ENCODE data around the gene FERMT2. TPM values are rescaled to one million over a fixed set of nuclear protein-coding genes. Genes with fewer than 3 reads are reported as not detected.

Gene FERMT2
- total RNA-seq, 2 experiments from 2014 or later, result 0.77 to 1.0 TPM

DNA sequence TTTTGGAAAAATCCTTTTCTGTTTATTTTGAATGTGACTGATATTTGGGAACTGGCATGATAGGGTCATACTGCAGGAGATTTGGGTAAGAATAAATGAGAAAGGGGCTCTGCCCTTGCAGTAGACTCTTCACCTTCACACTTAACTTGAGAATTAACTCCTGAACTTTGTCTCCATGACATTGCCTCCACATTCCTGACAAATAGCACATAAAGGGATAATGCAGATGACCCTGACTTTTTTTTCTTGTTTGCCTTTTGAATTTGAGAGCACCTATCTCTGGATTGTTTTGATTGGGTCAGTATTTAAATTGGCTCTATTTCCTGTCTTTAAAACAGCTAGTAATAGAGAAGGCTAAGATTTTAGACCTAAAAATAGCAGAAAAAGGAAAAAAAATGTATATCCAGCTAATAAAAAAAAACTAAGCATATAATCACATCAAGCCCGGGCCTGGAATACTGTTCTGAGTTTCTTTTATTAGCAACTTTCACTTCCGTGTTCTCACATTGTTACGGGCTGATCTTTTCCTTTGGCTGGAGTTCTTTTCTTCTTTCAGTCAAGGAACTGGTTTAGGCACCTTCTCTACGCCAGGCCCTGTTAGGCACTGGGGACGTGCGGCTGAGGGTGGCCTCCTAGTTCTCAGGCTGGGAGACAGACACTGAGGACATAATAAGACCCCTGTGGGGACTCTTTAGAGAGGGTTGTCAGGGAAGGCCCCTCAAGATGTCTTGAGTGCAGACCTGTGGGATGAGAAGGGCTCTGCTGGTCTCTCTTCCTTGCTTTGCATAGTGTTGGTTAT lies 106.4 kb downstream of the FERMT2 start:
- CTCF ChIA-PET, result no interaction called here
- H3K9me3 Mint-ChIP-seq, result no peaks in the 10 kb centered on the region

DNA sequence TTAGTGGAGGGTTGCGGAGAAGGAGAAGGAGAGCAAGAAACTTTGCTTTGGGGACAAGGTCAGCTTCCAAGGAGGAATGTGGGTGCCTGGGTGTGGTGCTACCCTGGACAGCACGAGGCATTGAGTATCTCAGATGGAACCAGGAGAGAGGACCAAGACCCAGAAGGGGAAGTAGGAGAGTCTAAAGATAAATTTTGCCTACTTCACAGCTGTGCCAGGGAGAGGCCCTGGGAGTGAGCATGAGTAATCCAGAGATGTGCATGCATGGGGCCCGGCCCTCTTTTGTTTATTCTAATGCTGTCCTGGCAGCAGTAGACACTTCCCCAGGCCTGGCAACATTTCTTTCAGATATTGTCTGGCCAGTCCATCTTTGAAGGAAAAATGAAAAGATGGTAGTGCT lies 110.0 kb downstream of the FERMT2 start:
- ChIA-PET CTCF (no interaction called here), POLR2A (no interaction called here)
- Mint-ChIP-seq H3K4me3 (no peak overlapping the region), H3K9me3 (no peaks in the 10 kb centered on the region), H3K27ac (no peak overlapping the region), H3K4me1 (ENCODE audit: low read depth) (no peaks in the 10 kb centered on the region), H3K27me3 (no peaks in the 10 kb centered on the region), H3K36me3 (ENCODE audit: low read depth) (no peaks in the 10 kb centered on the region)
- DNase-seq, result no peak
- no peak for ATAC-seq
- TF ChIP-seq, protein P1, sequence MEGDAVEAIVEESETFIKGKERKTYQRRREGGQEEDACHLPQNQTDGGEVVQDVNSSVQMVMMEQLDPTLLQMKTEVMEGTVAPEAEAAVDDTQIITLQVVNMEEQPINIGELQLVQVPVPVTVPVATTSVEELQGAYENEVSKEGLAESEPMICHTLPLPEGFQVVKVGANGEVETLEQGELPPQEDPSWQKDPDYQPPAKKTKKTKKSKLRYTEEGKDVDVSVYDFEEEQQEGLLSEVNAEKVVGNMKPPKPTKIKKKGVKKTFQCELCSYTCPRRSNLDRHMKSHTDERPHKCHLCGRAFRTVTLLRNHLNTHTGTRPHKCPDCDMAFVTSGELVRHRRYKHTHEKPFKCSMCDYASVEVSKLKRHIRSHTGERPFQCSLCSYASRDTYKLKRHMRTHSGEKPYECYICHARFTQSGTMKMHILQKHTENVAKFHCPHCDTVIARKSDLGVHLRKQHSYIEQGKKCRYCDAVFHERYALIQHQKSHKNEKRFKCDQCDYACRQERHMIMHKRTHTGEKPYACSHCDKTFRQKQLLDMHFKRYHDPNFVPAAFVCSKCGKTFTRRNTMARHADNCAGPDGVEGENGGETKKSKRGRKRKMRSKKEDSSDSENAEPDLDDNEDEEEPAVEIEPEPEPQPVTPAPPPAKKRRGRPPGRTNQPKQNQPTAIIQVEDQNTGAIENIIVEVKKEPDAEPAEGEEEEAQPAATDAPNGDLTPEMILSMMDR (IDR thresholded peaks at IDR 0.05), result no peak
- intact Hi-C loops (cut with micrococcal nuclease), result no loop called here

More for the DNA sequence above, 106.4 kb downstream of the FERMT2 start:
- Mint-ChIP-seq H3K27ac (no peak overlapping the region), H3K27me3 (no peaks in the 10 kb centered on the region), H3K4me3 (no peak overlapping the region), H3K36me3 (ENCODE audit: low read depth) (no peaks in the 10 kb centered on the region), H3K4me1 (ENCODE audit: low read depth) (no peaks in the 10 kb centered on the region)
- TF ChIP-seq, protein P1 (IDR thresholded peaks at IDR 0.05), result no peak
- no peak for DNase-seq
- intact Hi-C loops (cut with micrococcal nuclease), result no loop called here
- POLR2A ChIA-PET, result no interaction called here
- ATAC-seq, result no peak

DNA sequence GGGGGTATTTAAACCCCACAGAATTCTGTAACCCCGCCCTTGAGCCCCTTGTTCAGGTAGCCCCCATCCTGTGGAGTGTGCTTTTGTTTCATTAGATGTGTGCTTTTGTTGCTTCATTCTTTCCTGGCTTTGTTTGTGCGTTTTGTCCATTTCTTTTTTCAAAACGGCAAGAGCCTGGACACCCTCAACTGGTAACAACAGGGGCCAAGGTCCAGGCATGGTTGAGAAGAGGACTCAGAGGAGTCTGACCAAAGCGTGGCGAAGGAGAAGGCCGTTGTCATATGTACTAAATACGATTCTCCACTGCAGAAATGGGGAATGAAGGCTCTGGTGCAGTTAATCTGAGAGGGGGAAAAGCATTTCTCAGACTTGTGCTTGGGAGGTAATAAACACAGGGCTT lies 113.4 kb downstream of the FERMT2 start:
- H3K4me1 Mint-ChIP-seq (ENCODE audit: low read depth), result no peaks in the 10 kb centered on the region
- TF ChIP-seq, protein P1 (IDR thresholded peaks at IDR 0.05), result no peak
- H3K36me3 Mint-ChIP-seq (ENCODE audit: low read depth), result no peaks in the 10 kb centered on the region
- POLR2A ChIA-PET, result no interaction called here
- ATAC-seq (no peak), DNase-seq (no peak)
- H3K27me3 Mint-ChIP-seq, result no peaks in the 10 kb centered on the region
- no peak overlapping the region for H3K27ac Mint-ChIP-seq
- intact Hi-C loops (cut with micrococcal nuclease), result no loop called here
- CTCF ChIA-PET, result no interaction called here
- H3K4me3 Mint-ChIP-seq, result no peak overlapping the region
- H3K9me3 Mint-ChIP-seq, result no peaks in the 10 kb centered on the region

DNA sequence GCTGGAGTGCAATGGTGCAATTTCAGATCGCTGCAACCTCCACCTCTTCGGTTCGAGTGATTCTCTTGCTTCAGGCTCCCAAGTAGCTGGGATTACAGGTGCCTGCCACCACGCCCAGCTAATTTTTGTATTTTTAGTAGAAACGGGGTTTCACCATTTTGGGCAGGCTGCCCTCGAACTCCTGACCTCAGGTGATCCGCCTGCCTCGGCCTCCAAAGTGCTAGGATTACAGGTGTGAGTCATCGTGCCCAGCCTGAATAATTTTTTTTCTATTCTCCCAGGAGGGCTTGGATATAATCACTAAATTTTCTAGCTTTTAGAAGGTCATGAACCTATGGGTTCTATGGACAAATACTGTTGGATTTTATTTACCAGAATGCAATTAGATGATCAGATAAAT lies 114.8 kb downstream of the FERMT2 start:
- TF ChIP-seq, protein P1 (IDR thresholded peaks at IDR 0.05), result no peak
- Mint-ChIP-seq H3K9me3 (no peaks in the 10 kb centered on the region), H3K27me3 (no peaks in the 10 kb centered on the region), H3K4me3 (no peak overlapping the region), H3K36me3 (ENCODE audit: low read depth) (no peaks in the 10 kb centered on the region), H3K27ac (no peak overlapping the region), H3K4me1 (ENCODE audit: low read depth) (no peaks in the 10 kb centered on the region)
- DNase-seq (no peak), ATAC-seq (no peak)
- ChIA-PET POLR2A (interaction anchor here (0.6 kb wide), 1 partner anchor 360 kb away, joined by 4 read pairs; no protein-coding TSS in a partner anchor), CTCF (interaction anchor here (1.0 kb wide), 1 partner anchor 15 kb away, joined by 3 read pairs; no protein-coding TSS in a partner anchor)
- intact Hi-C loops (cut with micrococcal nuclease), result no loop called here

DNA sequence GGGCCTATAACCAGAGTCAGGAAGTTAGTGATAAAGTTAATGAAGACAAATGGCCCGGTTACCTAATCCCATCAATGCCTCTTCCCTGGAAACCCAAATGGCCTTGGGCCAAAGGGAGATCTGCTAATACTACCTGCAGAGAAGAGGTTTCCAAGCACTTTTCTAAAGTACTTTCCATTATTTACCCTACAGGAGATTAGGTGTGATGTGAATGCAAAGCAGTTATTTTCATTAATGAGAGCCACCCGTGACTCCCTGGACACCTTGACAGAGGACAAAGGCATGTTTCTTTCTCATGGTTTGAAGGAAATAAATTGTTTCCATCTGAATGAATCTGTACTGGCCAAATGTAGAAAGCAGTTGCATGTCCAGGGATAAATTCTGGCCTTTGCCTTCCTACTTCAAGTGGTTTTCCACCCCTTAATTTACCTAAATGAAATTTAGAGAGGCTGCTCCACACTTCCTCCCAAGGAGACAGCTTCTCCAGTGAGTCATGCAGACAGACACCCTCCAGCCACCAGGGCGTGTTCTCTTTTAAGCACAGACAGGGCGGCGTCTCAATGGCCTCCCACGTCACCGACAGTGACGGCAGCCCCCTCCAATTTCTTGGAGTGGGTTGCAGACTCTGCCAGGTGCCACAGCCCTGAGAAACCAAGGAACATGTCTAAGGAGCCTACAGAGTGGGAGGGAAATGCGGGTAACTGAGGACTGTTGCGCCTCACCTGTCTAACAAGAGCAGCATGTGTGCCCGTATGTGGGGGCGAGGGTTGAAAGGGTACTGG lies 115.5 kb downstream of the FERMT2 start:
- Mint-ChIP-seq H3K9me3 (no peaks in the 10 kb centered on the region), H3K4me3 (no peak overlapping the region), H3K27ac (no peak overlapping the region), H3K4me1 (ENCODE audit: low read depth) (no peaks in the 10 kb centered on the region), H3K27me3 (no peaks in the 10 kb centered on the region), H3K36me3 (ENCODE audit: low read depth) (no peaks in the 10 kb centered on the region)
- CTCF ChIA-PET, result no interaction called here
- intact Hi-C loops (cut with micrococcal nuclease), result no loop called here
- TF ChIP-seq, protein P1 (IDR thresholded peaks at IDR 0.05), result no peak
- POLR2A ChIA-PET, result no interaction called here
- no peak for DNase-seq
- ATAC-seq, result no peak

Measured in activated CD8-positive, alpha-beta T cell treated with anti-CD3 and anti-CD28 coated beads for 36 hours (primary cell).